ENCODE measurements around the gene HNMT.

GRCh38 chr2:137968477-137969417 lies 4.5 kb downstream of the HNMT start:
- TF ChIP-seq CTCF (IDR thresholded peaks at IDR 0.05) = no peak
- TF ChIP-seq POLR2A (IDR thresholded peaks at IDR 0.05; ENCODE audit: low read depth) = no peak
- TF ChIP-seq POLR2AphosphoS5 (IDR thresholded peaks at IDR 0.05) = no peak
